MCF 10A (cell line): ENCODE data around the gene PIAS4. TPM values are rescaled to one million over a fixed set of nuclear protein-coding genes. Genes with fewer than 3 reads are reported as not detected.

Experiments used
- BruUV-seq: library from RNA; stranded (reverse); fragments of 400-500 nt; replicated peaks from 2 replicates; lab custom pipeline; 2021; lab: Mats Ljungman, UMichigan
- CTCF ChIA-PET: fragments of 300-600 bp; sonication (Branson Sonifier 250); formaldehyde crosslinking; extraction: SDS; loops from one replicate; lab custom pipeline; 2021; ENCODE audit warnings: antibody characterized with exemption, inconsistent platforms; lab: Yijun Ruan, JAX
- POLR2A ChIA-PET: fragments of 300-600, 350-650 bp; sonication (Branson Sonifier 250); formaldehyde crosslinking; extraction: SDS; loops from one replicate; lab custom pipeline; 2020; ENCODE audit warnings: antibody characterized with exemption, inconsistent platforms; lab: Yijun Ruan, JAX
- DNase-seq: peaks from one replicate; pipeline ENCODE4 v3.0.0-alpha.2; 2018; ENCODE audit not compliant: unreplicated experiment
- H3K27ac Mint-ChIP-seq: one replicate; pipeline ENCODE4 v1.8.0; 2022; ENCODE audit warnings: mild to moderate bottlenecking, low read depth, mixed read lengths; ENCODE audit not compliant: unreplicated experiment
- H3K27me3 Mint-ChIP-seq: one replicate; pipeline ENCODE4 v1.8.0; 2022; ENCODE audit warnings: mixed read lengths; ENCODE audit not compliant: insufficient read depth, unreplicated experiment
- H3K36me3 Mint-ChIP-seq: one replicate; pipeline ENCODE4 v1.8.0; 2022; ENCODE audit warnings: mild to moderate bottlenecking, moderate library complexity, mixed read lengths; ENCODE audit not compliant: insufficient read depth, unreplicated experiment
- H3K4me1 Mint-ChIP-seq: one replicate; pipeline ENCODE4 v1.8.0; 2022; ENCODE audit warnings: mixed read lengths; ENCODE audit not compliant: insufficient read depth, unreplicated experiment
- H3K4me3 Mint-ChIP-seq: one replicate; pipeline ENCODE4 v1.8.0; 2022; ENCODE audit warnings: mild to moderate bottlenecking, moderate library complexity, mixed read lengths; ENCODE audit not compliant: unreplicated experiment
- H3K9me3 Mint-ChIP-seq: one replicate; pipeline ENCODE4 v1.8.0; 2022; ENCODE audit warnings: mixed read lengths; ENCODE audit not compliant: unreplicated experiment
- intact Hi-C: fragments of 100-400 bp; cut with micrococcal nuclease; formaldehyde crosslinking; loops from 2 replicates; pipeline ENCODE4 v1.14.1; 2022
- total RNA-seq: library from RNA; stranded (reverse); gene quantifications from 2 replicates; pipeline ENCODE4 v1.2.3, GENCODE V29; 2022
- TF ChIP-seq, protein P1 (sequence below): fragments of 200-600 bp; IDR thresholded peaks from one replicate; pipeline ENCODE4 v1.8.0; 2022; ENCODE audit warnings: antibody characterized with exemption, mild to moderate bottlenecking; ENCODE audit not compliant: unreplicated experiment

The PIAS4 gene
- total RNA-seq, 1 experiment from 2014 or later, result 15.1 TPM

DNA sequence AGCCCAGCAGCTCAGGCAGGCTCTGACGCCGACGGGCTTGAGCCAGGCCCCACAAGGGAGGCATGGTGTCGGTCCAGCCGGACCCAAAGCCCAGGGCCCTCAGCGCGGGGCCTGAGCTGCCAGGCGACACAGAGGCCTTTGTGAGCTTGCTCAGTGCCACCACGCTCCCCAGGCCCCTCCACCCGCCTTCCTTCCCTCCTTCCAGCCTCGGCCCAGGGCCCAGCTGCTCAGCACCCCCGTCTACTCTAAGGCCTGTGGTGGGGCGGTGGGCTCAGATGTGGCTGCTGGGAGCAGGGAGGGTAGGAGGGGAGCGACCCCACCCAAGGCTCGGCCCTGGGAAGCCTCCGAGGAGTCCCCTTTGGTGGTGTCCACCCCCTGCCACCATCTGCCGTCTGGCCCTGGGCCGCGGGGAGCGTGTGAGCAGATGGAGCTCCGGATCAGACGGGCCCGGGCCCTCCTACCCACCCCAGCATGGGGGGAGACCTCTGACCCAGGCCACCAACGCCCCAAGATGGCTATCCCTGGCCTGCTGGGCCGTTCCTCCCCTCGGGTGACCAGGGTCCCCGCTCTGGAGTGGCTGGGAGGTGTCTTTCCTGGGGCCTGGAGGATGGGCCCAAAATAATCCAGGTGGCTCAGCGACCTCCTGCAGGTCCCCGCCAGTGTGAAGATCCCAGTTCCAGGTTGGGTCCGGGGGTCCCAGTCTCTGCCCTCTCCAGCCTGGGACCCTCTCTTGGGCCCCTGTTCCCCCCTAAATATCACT is 51.3 kb downstream of the PIAS4 start:
- TSS peak; percentile 47 for BruUV-seq
- ChIA-PET POLR2A (interaction anchor here (0.9 to 3.9 kb wide), 6 partner anchors 9 to 917 kb away, joined by 3 to 19 read pairs (median 6); partner anchors contain the start of genes DAPK3, EEF2 and PIAS4), CTCF (interaction anchor here (0.6 kb wide), 3 partner anchors 69 to 236 kb away, joined by 3 to 4 read pairs (median 3); no protein-coding TSS in a partner anchor)
- H3K27me3 Mint-ChIP-seq, result no peaks in the 10 kb centered on the region
- TF ChIP-seq, protein P1, sequence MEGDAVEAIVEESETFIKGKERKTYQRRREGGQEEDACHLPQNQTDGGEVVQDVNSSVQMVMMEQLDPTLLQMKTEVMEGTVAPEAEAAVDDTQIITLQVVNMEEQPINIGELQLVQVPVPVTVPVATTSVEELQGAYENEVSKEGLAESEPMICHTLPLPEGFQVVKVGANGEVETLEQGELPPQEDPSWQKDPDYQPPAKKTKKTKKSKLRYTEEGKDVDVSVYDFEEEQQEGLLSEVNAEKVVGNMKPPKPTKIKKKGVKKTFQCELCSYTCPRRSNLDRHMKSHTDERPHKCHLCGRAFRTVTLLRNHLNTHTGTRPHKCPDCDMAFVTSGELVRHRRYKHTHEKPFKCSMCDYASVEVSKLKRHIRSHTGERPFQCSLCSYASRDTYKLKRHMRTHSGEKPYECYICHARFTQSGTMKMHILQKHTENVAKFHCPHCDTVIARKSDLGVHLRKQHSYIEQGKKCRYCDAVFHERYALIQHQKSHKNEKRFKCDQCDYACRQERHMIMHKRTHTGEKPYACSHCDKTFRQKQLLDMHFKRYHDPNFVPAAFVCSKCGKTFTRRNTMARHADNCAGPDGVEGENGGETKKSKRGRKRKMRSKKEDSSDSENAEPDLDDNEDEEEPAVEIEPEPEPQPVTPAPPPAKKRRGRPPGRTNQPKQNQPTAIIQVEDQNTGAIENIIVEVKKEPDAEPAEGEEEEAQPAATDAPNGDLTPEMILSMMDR, result no peak
- peaks cover 16% of the 10 kb centered on the region for H3K4me1 Mint-ChIP-seq
- DNase-seq, result no peak
- intact Hi-C loops, result loop anchor here (5.0 kb wide), 1 partner anchor 72 kb away; the partner anchor contains the start of gene EEF2
- peak overlapping the region; percentile 70 for H3K27ac Mint-ChIP-seq
- peak overlapping the region; percentile 68 for H3K4me3 Mint-ChIP-seq
- peaks cover 55% of the 10 kb centered on the region for H3K36me3 Mint-ChIP-seq
- H3K9me3 Mint-ChIP-seq, result no peaks in the 10 kb centered on the region

DNA sequence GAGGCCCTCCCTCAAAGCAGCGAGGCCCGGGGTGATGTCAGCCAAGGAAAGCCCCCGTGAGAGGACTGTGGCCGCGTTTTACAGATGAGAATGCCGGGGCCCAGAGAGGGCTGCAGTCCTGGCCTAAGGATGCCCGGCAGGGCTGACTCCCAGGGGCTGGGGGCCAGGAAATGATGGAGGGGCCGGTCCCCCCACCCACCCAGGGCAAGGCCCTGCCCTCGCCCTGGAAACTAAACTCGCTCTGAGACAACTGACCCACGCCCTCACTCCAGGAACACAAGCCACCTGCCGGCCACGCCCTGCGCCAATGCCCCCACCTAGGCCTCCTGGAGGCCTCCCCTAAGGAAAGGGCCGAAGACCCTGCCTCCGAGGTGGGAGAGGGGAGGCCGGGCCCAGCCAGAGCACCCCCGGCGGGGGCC is 51.9 kb downstream of the PIAS4 start:
- peak overlapping the region; percentile 70 for H3K27ac Mint-ChIP-seq
- DNase-seq, result peak; percentile 44
- POLR2A ChIA-PET, result interaction anchor here (0.8 to 3.9 kb wide), 2 partner anchors 72 to 74 kb away, joined by 4 to 19 read pairs; partner anchors contain the start of gene EEF2
- no peaks in the 10 kb centered on the region for H3K27me3 Mint-ChIP-seq
- H3K4me1 Mint-ChIP-seq, result peaks cover 17% of the 10 kb centered on the region
- peak overlapping the region; percentile 68 for H3K4me3 Mint-ChIP-seq
- H3K9me3 Mint-ChIP-seq, result no peaks in the 10 kb centered on the region
- intact Hi-C loops, result loop anchor here (5.0 kb wide), 1 partner anchor 72 kb away; the partner anchor contains the start of gene EEF2
- CTCF ChIA-PET, result interaction anchor here (0.6 kb wide), 1 partner anchor 73 kb away, joined by 3 read pairs; no protein-coding TSS in a partner anchor
- BruUV-seq, result no TSS peak
- TF ChIP-seq, protein P1, result no peak
- peaks cover 49% of the 10 kb centered on the region for H3K36me3 Mint-ChIP-seq

DNA sequence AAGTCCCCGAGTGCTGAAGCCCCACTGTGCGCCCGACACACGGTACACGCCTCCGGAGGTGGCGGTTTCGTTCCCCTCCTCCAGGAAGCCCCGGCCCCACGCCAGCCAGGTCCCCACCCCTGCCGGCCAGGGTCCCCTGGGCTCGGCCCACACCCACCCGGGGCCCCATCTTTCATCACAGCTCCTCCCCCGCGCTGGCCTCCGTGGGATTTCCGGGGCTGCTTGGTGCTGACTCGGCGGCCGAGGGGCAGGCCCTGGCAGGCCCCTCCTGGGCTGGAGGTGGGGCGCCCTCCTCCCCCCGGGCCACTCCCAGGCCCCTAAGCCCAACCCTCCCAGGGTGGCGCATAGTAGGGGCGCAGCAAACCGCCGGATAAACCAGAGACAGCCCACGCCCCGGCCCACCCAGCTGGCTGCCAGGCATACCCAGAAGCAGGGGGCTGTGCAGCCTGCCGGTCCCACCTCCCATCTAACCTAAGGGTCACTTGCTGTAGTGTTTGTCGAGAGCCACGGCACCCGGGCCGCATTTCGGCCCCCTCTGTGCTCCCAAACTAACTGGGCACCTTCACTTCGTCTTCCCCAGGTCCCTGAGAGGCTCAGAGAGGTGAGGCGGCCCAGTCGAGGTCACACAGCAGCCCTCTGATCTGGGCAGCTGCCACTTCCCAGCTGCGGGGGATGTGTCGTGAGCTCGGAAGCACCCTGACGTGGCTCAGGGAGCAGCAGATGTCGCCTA is 52.5 kb downstream of the PIAS4 start:
- CTCF ChIA-PET, result interaction anchor here (0.6 to 0.7 kb wide), 2 partner anchors 91 to 142 kb away, joined by 3 to 6 read pairs; no protein-coding TSS in a partner anchor
- H3K27me3 Mint-ChIP-seq, result no peaks in the 10 kb centered on the region
- intact Hi-C loops, result loop anchor here (5.0 to 10.0 kb wide), 2 partner anchors 73 to 145 kb away; partner anchors contain the start of gene EEF2
- H3K36me3 Mint-ChIP-seq, result peaks cover 47% of the 10 kb centered on the region
- H3K27ac Mint-ChIP-seq, result peak overlapping the region; percentile 70
- H3K9me3 Mint-ChIP-seq, result no peaks in the 10 kb centered on the region
- peak; percentile 80 for DNase-seq
- H3K4me3 Mint-ChIP-seq, result peak overlapping the region; percentile 68
- BruUV-seq, result no TSS peak
- peaks cover 17% of the 10 kb centered on the region for H3K4me1 Mint-ChIP-seq
- POLR2A ChIA-PET, result interaction anchor here (0.6 to 3.9 kb wide), 3 partner anchors 71 to 1976 kb away, joined by 4 to 19 read pairs (median 4); partner anchors contain the start of gene EEF2
- TF ChIP-seq, protein P1, result no peak
